GM23338 (cell line): ENCODE measurements around the gene ARHGEF16. TPM values are rescaled to one million over a fixed set of nuclear protein-coding genes. Genes with fewer than 3 reads are reported as not detected.

Source experiments
- ATAC-seq: fragments of 200-7000 bp; cut with Tn5 transposase; 3 replicates; pipeline ENCODE4 v1.9.1; 2020
- DNase-seq: peaks from one replicate; pipeline ENCODE4 v3.0.0-alpha.2; 2015; ENCODE audit warnings: low spot score
- H2AFZ ChIP-seq: fragments of 200-600 bp; sonication (generic); 2 replicates; pipeline ENCODE4 v1.8.0; 2016; ENCODE audit warnings: antibody characterized with exemption, mild to moderate bottlenecking, moderate library complexity
- H3F3A ChIP-seq: fragments of 200-600 bp; sonication (generic); replicated peaks from 2 replicates; pipeline ENCODE4 v1.8.0; 2017; ENCODE audit warnings: antibody characterized with exemption, mixed run types, low read depth
- H3K27ac ChIP-seq: fragments of 200-600 bp; sonication (generic); 2 replicates; pipeline ENCODE4 v1.6.1; 2016; ENCODE audit warnings: low read depth
- H3K27me3 ChIP-seq: fragments of 200-600 bp; sonication (generic); 2 replicates; pipeline ENCODE4 v1.8.0; 2016; ENCODE audit warnings: mild to moderate bottlenecking, mixed run types, moderate library complexity; ENCODE audit not compliant: insufficient read depth
- H3K36me3 ChIP-seq: fragments of 200-600 bp; sonication (generic); 2 replicates; pipeline ENCODE4 v1.8.0; 2016; ENCODE audit warnings: mild to moderate bottlenecking; ENCODE audit not compliant: insufficient read depth
- H3K4me1 ChIP-seq: fragments of 200-600 bp; sonication (generic); 2 replicates; pipeline ENCODE4 v1.8.0; 2016; ENCODE audit warnings: mild to moderate bottlenecking, moderate library complexity; ENCODE audit not compliant: insufficient read depth
- H3K4me2 ChIP-seq: fragments of 200-600 bp; sonication (generic); 2 replicates; pipeline ENCODE4 v1.7.1; 2017; ENCODE audit warnings: mixed run types
- H3K4me3 ChIP-seq: fragments of 200-600 bp; sonication (generic); 2 replicates; pipeline ENCODE4 v1.6.1; 2016; ENCODE audit warnings: mixed run types
- H3K79me2 ChIP-seq: fragments of 200-600 bp; sonication (generic); replicated peaks from 2 replicates; pipeline ENCODE4 v1.8.0; 2017; ENCODE audit warnings: mild to moderate bottlenecking; ENCODE audit not compliant: insufficient read depth
- H3K9me2 ChIP-seq: fragments of 200-600 bp; sonication (generic); 2 replicates; pipeline ENCODE4 v1.8.0; 2017; ENCODE audit not compliant: insufficient read depth
- H4K20me1 ChIP-seq: fragments of 200-600 bp; sonication (generic); replicated peaks from 2 replicates; pipeline ENCODE4 v1.8.0; 2017; ENCODE audit warnings: mild to moderate bottlenecking; ENCODE audit not compliant: insufficient read depth
- H3K27ac Mint-ChIP-seq: 2 replicates; pipeline ENCODE4 v1.8.0; 2020; ENCODE audit warnings: inconsistent platforms, mild to moderate bottlenecking, moderate library complexity, mixed read lengths
- H3K27me3 Mint-ChIP-seq: 3 replicates; pipeline ENCODE4 v1.8.0; 2022; ENCODE audit warnings: low read depth, mild to moderate bottlenecking, moderate library complexity, mixed read lengths, inconsistent platforms; ENCODE audit not compliant: insufficient read depth, poor library complexity
- H3K36me3 Mint-ChIP-seq: 3 replicates; pipeline ENCODE4 v1.8.0; 2021; ENCODE audit warnings: low read depth, mild to moderate bottlenecking, inconsistent platforms, moderate library complexity, mixed read lengths
- H3K4me1 Mint-ChIP-seq: 3 replicates; pipeline ENCODE4 v1.8.0; 2020; ENCODE audit warnings: mild to moderate bottlenecking, inconsistent platforms, mixed read lengths
- H3K4me3 Mint-ChIP-seq: 3 replicates; pipeline ENCODE4 v1.8.0; 2021; ENCODE audit warnings: moderate library complexity, mild to moderate bottlenecking, inconsistent platforms, mixed read lengths
- H3K9me3 Mint-ChIP-seq: 3 replicates; pipeline ENCODE4 v1.8.0; 2020; ENCODE audit warnings: moderate library complexity, mild to moderate bottlenecking, inconsistent platforms, mixed read lengths
- CREB1 ChIP-seq: fragments of 250-450 bp; sonication (Bioruptor Pico); IDR thresholded peaks from 2 replicates; pipeline ENCODE4 v1.5.0; 2020; ENCODE audit warnings: low read depth, mild to moderate bottlenecking, moderate library complexity
- CTCF ChIP-seq, 2 experiments: fragments of 200-600 bp in 1 of 2; sonication (generic) in 1 of 2; conservative IDR thresholded peaks; 2 replicates each; pipeline versions ENCODE4 v1.5.1 to v1.6.1; 2016 to 2017; ENCODE audit warnings: antibody characterized with exemption in 2 of 2, low read depth in 2 of 2, mild to moderate bottlenecking in 2 of 2, moderate library complexity in 1 of 2
- ETS1 ChIP-seq: IDR thresholded peaks from 2 replicates; pipeline ENCODE4 v1.6.1; 2016; ENCODE audit warnings: antibody characterized with exemption
- EZH2phosphoT487 ChIP-seq: fragments of 200-600 bp; sonication (generic); IDR thresholded peaks from one replicate; pipeline ENCODE4 v1.8.1; 2018; ENCODE audit warnings: antibody characterized with exemption; ENCODE audit not compliant: unreplicated experiment
- JUNB ChIP-seq: IDR thresholded peaks from one replicate; pipeline ENCODE4 v1.6.1; 2016; ENCODE audit warnings: antibody characterized with exemption; ENCODE audit not compliant: unreplicated experiment
- NANOG ChIP-seq: IDR thresholded peaks from 2 replicates; pipeline ENCODE4 v1.6.1; 2016; ENCODE audit warnings: antibody characterized with exemption, borderline replicate concordance
- REST ChIP-seq: IDR thresholded peaks from one replicate; pipeline ENCODE4 v1.6.1; 2018; ENCODE audit warnings: antibody characterized with exemption; ENCODE audit not compliant: unreplicated experiment
- STAT1 ChIP-seq: IDR thresholded peaks from one replicate; pipeline ENCODE4 v1.6.1; 2016; ENCODE audit warnings: antibody characterized with exemption; ENCODE audit not compliant: unreplicated experiment
- ZNF114 ChIP-seq: fragments of 250-450 bp; sonication (Bioruptor Pico); IDR thresholded peaks from 2 replicates; pipeline ENCODE4 v1.5.0; 2020; ENCODE audit warnings: mild to moderate bottlenecking, moderate library complexity
- ZNF462 ChIP-seq: fragments of 250-450 bp; sonication (Bioruptor Pico); IDR thresholded peaks from 2 replicates; pipeline ENCODE4 v1.5.0; 2020; ENCODE audit warnings: mild to moderate bottlenecking, moderate library complexity
- polyA plus RNA-seq: library from polyadenylated mRNA; unstranded; fragments of >200 nt; fragmentation: Nextera tagmentation; extraction: Ambion mirVana; gene quantifications from 2 replicates; pipeline ENCODE4 v1.2.1, GENCODE V29; 2016
- total RNA-seq: library from RNA; depleted of rRNA; stranded (reverse); fragments of >200 nt; shearing (Covaris generic); gene quantifications from 2 replicates; pipeline ENCODE4 v1.2.3, GENCODE V29; 2014

Gene ARHGEF16
- total and polyA plus RNA-seq, 2 experiments from 2014 or later = 12.2 to 29.3 TPM

GRCh38 chr1:3450983-3451382, 3.5 kb upstream of the ARHGEF16 start (continued):
- TF ChIP-seq ETS1 (no peak), ZNF114 (no peak)

- Mint-ChIP-seq H3K27ac (no peak overlapping the region), H3K9me3 (peaks cover 3% of the 10 kb centered on the region; the same call in 1 of the 3 replicates)
- no peak for ATAC-seq
Observed at GRCh38 chr1:3451994-3452865, 2.2 kb upstream of the ARHGEF16 start.

More at GRCh38 chr1:3451994-3452865, 2.2 kb upstream of the ARHGEF16 start:
- peaks cover 18% of the 10 kb centered on the region; the same call in 1 of the 2 replicates for H3K4me1 ChIP-seq
- no peak overlapping the region for H3K4me3 ChIP-seq
- no peaks in the 10 kb centered on the region for H3K9me2 ChIP-seq
- Mint-ChIP-seq H3K4me1 (peaks cover 10% of the 10 kb centered on the region), H3K4me3 (no peak overlapping the region), H3K27me3 (peaks cover 15% of the 10 kb centered on the region), H3K36me3 (0 out of 3 replicates have a peak, but pooled peaks cover 2% of the 10 kb centered on the region)
- H4K20me1 ChIP-seq = no peaks in the 10 kb centered on the region
- peaks cover 17% of the 10 kb centered on the region for H3F3A ChIP-seq
- H3K4me2 ChIP-seq = no peak overlapping the region
- peaks cover 17% of the 10 kb centered on the region; the same call in 1 of the 2 replicates for H3K79me2 ChIP-seq
- no peaks in the 10 kb centered on the region for H3K36me3 ChIP-seq
- no peak overlapping the region for H2AFZ ChIP-seq
- no peak overlapping the region for H3K27ac ChIP-seq
- H3K27me3 ChIP-seq = no peaks in the 10 kb centered on the region
- TF ChIP-seq ZNF462 (CRISPR knock-in tag) = no peak
- TF ChIP-seq ZNF114 = no peak
- TF ChIP-seq NANOG = no peak
- TF ChIP-seq EZH2phosphoT487 = no peak
- no peak for TF ChIP-seq CTCF (conservative IDR thresholded peaks at IDR 0.05; ENCODE audit: low read depth in 2 of 2)
- TF ChIP-seq CREB1 = no peak
- TF ChIP-seq JUNB = no peak
- no peak for TF ChIP-seq REST
- no peak for TF ChIP-seq STAT1
- no peak for DNase-seq
